Stimulated activated CD4-positive, alpha-beta T cell treated with anti-CD3 and anti-CD28 coated beads, Interleukin-4, amount 100 ng/mL, for 1 hour (primary cell): ENCODE data around the gene ZNF808.
A peak's percentile ranks its signal among the peaks of the same experiment; 100 is the strongest.
"Not testable (repeated sequence)": the region's sequence is repeated elsewhere in the genome, so short reads cannot be mapped to it uniquely, and the experiment has no call there.

Experiments used
- DNase-seq: peaks from one replicate; pipeline ENCODE4 v3.0.0-alpha.2; 2020

ZNF808 gene

GRCh38 chr19:52536448-52536800, 9.0 kb downstream of the ZNF808 start:
- peak; percentile 30 for DNase-seq

DNA sequence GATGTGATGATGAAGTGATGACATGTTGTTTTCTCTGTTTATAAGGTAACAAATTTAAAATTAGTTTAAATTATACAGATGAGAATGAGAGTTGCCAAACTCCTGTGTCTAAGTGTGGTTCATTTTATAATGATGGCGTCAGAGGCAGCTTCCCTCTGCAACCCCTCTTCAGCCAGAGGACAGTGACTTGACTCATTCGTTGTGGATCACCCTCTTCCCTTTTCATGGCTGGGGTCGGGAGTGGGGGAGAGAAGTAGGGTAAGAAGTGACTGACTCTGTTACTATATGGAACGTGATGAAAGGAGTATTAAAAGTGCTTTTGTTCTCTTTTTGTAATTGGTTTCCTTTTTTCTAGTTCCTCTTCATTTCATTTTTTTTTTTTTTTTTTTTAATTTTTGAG, 11.3 kb downstream of the ZNF808 start:
- DNase-seq: not testable (repeated sequence)

DNA sequence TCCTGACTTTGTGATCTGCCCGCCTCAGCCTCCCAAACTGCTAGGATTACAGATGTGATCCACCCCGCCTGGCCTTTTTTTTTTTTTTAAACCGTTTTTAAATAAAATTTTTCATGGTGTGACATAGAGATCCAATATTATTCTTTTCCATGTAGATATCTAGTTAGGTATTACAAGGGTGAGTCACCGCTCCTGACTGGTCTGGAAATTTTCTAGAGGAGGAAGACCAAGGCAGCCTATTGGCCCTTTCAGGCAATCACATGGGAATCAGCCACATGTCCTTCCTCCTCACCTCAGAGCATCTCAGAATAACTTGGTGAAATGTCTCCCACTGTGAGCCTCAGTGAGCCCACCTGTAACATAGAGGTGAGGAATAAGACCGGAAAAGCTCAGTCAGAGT, 13.7 kb downstream of the ZNF808 start:
- DNase-seq: not testable (repeated sequence)

DNA sequence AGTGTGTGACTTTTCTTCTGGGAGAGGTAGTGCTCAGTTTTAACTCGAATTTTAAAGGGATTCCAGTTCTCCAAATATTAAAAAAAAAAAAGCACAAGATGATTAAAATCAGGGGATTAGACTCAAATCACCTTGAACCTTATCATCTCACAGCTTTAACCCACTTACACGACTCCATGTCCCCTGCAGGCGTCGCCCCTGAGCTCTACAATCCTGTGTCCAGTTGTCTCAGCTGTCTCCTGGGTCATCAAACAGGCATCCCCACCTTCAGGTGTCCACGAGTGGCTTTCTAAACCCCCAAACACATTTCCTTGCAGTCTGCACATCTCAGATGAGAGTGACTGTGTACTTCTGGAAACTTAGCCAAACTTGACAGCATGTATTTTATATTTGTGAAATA, 14.1 kb downstream of the ZNF808 start:
- no peak for DNase-seq

DNA sequence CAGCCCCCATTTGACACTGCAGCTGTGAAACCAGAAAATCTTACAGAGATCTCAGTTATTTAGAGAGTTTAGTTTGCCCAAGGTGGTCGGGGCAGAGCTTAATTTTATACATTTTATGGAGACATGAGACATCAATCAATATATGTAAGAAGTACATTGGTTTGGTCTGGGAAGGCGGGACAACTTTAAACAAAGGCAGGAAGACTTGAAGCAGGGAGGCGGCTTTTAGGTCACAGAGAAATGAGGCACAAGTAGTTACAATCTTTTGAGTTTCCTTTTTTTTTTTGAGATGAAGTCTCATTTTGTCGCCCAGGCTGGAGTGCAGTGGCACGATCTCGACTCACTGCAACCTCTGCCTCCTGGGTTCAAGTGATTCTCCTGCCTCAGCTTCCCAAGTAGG, 15.1 kb downstream of the ZNF808 start:
- not testable (repeated sequence) for DNase-seq

GRCh38 chr19:52542984-52543664, 15.7 kb downstream of the ZNF808 start:
- DNase-seq: no peak

- DNase-seq: no peak
These were observed 26.9 kb downstream of the ZNF808 start for GRCh38 chr19:52554216-52554971.

GRCh38 chr19:52557231-52557995, 29.9 kb downstream of the ZNF808 start:
- no peak for DNase-seq

DNA sequence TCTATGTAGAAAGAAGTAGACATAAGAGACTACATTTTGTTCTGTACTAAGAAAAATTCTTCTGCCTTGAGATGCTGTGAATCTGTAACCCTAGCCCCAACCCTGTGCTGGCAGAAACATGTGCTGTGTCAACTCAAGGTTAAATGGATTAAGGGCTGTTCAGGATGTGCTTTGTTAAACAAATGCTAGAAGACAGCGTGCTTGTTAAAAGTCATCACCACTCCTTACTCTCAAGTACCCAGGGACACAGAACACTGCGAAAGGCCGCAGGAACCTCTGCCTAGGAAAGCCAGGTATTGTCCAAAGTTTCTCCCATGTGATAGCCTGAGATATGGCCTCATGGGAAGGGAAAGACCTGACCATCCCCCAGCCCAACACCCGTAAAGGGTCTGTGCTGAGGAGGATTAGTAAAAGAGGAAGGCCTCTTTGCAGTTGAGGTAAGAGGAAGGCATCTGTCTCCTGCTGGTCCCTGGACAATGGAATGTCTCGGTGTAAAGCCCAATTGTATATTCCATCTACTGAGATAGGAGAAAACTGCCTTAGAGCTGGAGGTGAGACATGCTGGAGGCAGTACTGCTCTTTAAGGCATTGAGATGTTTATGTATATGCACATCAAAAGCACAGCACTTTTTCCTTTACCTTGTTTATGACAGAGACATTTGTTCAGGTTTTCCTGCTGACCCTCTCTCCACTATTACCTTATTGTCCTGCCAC, 31.4 kb downstream of the ZNF808 start:
- not testable (repeated sequence) for DNase-seq

GRCh38 chr19:52561611-52562010, 34.1 kb downstream of the ZNF808 start:
- DNase-seq: not testable (repeated sequence)

DNA sequence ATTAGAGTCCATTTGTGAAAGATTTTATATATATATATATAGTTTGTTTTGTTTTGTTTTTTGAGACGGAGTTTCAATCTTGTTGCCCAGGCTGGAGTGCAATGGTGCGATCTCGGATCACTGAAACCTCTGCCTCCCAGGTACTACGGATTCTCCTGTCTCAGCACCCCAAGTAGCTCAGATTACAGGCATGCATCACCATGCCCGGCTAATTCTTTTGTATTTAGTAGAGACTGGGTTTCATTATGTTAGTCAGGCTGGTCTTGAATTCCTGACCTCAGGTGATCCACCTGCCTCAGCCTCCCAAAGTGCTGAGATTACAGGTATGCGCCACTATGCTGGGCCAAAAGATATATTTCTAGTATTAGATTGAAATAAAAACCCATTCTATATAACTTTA, 38.7 kb downstream of the ZNF808 start:
- DNase-seq: no peak

- no peak for DNase-seq
These were observed 39.1 kb downstream of the ZNF808 start for GRCh38 chr19:52566588-52566987.

DNA sequence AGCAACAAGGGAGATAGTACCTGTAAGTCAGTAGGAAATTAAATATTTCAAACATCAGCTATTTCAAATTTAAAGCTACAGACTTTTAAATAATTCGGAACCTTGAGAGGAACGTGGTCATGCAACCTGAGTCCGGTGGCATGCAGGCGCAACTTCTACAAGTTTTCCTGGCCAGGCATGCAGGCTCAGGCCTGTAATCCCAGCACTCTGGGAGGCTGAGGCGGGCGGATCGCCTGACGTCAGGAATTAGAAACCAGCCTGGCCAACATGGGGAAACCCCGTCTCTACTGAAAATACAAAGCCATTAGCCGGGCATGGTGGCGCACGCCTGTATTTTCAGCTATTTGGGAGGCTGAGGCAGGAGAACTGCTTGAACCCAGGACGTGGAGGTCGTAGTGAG, 40.5 kb downstream of the ZNF808 start:
- DNase-seq: no peak

GRCh38 chr19:52569638-52569999, 42.2 kb downstream of the ZNF808 start:
- peak; percentile 4 for DNase-seq

- DNase-seq: peak; percentile 94
These were observed 42.8 kb downstream of the ZNF808 start, which contains the start of gene ZNF701 for GRCh38 chr19:52570000-52570861. Gene ZNF701, plus strand, starts transcription at chr19:52570287. Its CDS starts 3,861 bp downstream, at chr19:52574148.

GRCh38 chr19:52584736-52585440, 57.4 kb downstream of the ZNF808 start:
- DNase-seq: no peak

DNA sequence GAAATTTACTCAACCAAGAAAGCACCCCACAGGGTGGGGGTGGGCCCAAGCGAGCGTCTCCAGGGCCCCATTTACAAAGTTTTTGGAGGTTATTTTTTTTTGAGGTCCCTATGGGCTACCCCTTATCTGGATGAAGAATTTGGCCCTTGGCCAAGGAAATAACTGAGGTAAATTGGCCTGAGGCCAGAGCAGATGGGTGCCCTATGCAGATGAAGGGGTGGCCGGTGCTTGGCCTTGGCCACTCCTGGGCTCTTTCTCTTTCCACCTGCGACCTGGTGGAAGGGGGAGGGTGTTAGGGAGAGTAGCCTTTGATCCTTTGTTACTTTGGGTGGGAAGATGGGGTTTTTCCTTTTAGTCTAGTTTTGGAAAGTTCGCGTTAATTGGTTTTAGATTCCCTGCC, 58.1 kb downstream of the ZNF808 start:
- DNase-seq: no peak

GRCh38 chr19:52590728-52591127, 63.3 kb downstream of the ZNF808 start:
- no peak for DNase-seq

GRCh38 chr19:52592301-52592700, 64.8 kb downstream of the ZNF808 start:
- DNase-seq: no peak

- DNase-seq: not testable (repeated sequence)
These were observed 66.0 kb downstream of the ZNF808 start for GRCh38 chr19:52593441-52593840.

GRCh38 chr19:52599241-52599640, 71.8 kb downstream of the ZNF808 start:
- DNase-seq: no peak
